H1 (cell line): ENCODE measurements around the gene ME3. TPM values are rescaled to one million over a fixed set of nuclear protein-coding genes. Genes with fewer than 3 reads are reported as not detected.

Source experiments
- BACH1 ChIP-seq: IDR thresholded peaks from 2 replicates; pipeline ENCODE4 v1.6.1; 2012; ENCODE audit warnings: low read length, improper control_type of control experiment
- KDM5A ChIP-seq: fragments of 200-600 bp; IDR thresholded peaks from 2 replicates; pipeline ENCODE4 v1.7.1; 2012; ENCODE audit warnings: mild to moderate bottlenecking, low read length, inconsistent platforms, mixed read lengths
- polyA plus RNA-seq, 7 experiments: library from polyadenylated mRNA; depleted of rRNA in 3 of 7; stranded (reverse) in 5 of 7; unstranded in 2 of 7; fragments of >200 nt in 5 of 7; fragments of 200-250 nt in 2 of 7; gene quantifications; 1 replicate in 5 of 7; 2 replicates in 1 of 7; 4 replicates in 1 of 7; pipeline versions ENCODE4 v1.2.1 to v1.2.3, GENCODE V29; 2011 to 2013; ENCODE audit warnings: missing spikeins in 2 of 7, mixed read lengths in 2 of 7
- total RNA-seq: library from RNA; stranded (reverse); fragmentation: NEBNext Ultra II Directional; extraction: Animal tissue kit (Norgen Biotek cat#: 25700); gene quantifications from 2 replicates; pipeline ENCODE4 v1.2.1, GENCODE V29; 2021
- TF ChIP-seq, protein P1 (sequence below): fragments of 300-600 bp; sonication (generic); IDR thresholded peaks from 2 replicates; pipeline ENCODE4 v1.7.1; 2012; ENCODE audit warnings: low read length, moderate library complexity, mild to moderate bottlenecking, inconsistent platforms; ENCODE audit not compliant: insufficient replicate concordance
- TF ChIP-seq, protein P2 (sequence below): IDR thresholded peaks from 2 replicates; pipeline ENCODE4 v1.6.1; 2011; ENCODE audit warnings: low read length, improper control_type of control experiment

Gene ME3
- total and polyA plus RNA-seq, 2 of the 8 experiments (the other 6 are each of a cell fraction or from before 2014, with no cell fraction given) = 1.5 to 2.8 TPM

DNA sequence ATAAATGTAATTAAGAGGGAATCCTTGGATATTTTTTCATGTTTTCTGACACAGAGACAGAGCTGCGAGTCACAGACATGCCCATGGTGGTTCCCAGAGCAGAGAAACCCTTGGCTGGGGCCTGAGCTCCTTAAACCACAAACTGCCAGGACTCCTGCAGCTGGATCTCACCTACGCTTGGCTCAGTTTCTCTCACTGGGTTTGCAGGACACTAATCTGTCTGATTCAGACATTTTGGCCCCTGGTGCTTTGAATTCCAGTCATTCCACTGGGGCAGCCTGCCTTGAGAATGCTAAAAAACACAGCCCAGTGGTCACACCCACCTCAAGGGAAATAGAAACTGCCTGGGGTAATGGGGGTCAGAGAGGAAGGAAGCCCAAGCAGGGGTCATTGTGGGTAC is 175.1 kb downstream of the ME3 start (continued):
- TF ChIP-seq, protein P1, sequence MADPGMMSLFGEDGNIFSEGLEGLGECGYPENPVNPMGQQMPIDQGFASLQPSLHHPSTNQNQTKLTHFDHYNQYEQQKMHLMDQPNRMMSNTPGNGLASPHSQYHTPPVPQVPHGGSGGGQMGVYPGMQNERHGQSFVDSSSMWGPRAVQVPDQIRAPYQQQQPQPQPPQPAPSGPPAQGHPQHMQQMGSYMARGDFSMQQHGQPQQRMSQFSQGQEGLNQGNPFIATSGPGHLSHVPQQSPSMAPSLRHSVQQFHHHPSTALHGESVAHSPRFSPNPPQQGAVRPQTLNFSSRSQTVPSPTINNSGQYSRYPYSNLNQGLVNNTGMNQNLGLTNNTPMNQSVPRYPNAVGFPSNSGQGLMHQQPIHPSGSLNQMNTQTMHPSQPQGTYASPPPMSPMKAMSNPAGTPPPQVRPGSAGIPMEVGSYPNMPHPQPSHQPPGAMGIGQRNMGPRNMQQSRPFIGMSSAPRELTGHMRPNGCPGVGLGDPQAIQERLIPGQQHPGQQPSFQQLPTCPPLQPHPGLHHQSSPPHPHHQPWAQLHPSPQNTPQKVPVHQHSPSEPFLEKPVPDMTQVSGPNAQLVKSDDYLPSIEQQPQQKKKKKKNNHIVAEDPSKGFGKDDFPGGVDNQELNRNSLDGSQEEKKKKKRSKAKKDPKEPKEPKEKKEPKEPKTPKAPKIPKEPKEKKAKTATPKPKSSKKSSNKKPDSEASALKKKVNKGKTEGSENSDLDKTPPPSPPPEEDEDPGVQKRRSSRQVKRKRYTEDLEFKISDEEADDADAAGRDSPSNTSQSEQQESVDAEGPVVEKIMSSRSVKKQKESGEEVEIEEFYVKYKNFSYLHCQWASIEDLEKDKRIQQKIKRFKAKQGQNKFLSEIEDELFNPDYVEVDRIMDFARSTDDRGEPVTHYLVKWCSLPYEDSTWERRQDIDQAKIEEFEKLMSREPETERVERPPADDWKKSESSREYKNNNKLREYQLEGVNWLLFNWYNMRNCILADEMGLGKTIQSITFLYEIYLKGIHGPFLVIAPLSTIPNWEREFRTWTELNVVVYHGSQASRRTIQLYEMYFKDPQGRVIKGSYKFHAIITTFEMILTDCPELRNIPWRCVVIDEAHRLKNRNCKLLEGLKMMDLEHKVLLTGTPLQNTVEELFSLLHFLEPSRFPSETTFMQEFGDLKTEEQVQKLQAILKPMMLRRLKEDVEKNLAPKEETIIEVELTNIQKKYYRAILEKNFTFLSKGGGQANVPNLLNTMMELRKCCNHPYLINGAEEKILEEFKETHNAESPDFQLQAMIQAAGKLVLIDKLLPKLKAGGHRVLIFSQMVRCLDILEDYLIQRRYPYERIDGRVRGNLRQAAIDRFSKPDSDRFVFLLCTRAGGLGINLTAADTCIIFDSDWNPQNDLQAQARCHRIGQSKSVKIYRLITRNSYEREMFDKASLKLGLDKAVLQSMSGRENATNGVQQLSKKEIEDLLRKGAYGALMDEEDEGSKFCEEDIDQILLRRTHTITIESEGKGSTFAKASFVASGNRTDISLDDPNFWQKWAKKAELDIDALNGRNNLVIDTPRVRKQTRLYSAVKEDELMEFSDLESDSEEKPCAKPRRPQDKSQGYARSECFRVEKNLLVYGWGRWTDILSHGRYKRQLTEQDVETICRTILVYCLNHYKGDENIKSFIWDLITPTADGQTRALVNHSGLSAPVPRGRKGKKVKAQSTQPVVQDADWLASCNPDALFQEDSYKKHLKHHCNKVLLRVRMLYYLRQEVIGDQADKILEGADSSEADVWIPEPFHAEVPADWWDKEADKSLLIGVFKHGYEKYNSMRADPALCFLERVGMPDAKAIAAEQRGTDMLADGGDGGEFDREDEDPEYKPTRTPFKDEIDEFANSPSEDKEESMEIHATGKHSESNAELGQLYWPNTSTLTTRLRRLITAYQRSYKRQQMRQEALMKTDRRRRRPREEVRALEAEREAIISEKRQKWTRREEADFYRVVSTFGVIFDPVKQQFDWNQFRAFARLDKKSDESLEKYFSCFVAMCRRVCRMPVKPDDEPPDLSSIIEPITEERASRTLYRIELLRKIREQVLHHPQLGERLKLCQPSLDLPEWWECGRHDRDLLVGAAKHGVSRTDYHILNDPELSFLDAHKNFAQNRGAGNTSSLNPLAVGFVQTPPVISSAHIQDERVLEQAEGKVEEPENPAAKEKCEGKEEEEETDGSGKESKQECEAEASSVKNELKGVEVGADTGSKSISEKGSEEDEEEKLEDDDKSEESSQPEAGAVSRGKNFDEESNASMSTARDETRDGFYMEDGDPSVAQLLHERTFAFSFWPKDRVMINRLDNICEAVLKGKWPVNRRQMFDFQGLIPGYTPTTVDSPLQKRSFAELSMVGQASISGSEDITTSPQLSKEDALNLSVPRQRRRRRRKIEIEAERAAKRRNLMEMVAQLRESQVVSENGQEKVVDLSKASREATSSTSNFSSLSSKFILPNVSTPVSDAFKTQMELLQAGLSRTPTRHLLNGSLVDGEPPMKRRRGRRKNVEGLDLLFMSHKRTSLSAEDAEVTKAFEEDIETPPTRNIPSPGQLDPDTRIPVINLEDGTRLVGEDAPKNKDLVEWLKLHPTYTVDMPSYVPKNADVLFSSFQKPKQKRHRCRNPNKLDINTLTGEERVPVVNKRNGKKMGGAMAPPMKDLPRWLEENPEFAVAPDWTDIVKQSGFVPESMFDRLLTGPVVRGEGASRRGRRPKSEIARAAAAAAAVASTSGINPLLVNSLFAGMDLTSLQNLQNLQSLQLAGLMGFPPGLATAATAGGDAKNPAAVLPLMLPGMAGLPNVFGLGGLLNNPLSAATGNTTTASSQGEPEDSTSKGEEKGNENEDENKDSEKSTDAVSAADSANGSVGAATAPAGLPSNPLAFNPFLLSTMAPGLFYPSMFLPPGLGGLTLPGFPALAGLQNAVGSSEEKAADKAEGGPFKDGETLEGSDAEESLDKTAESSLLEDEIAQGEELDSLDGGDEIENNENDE = no peak
- TF ChIP-seq BACH1 (no peak), KDM5A (no peak)
- TF ChIP-seq, protein P2, sequence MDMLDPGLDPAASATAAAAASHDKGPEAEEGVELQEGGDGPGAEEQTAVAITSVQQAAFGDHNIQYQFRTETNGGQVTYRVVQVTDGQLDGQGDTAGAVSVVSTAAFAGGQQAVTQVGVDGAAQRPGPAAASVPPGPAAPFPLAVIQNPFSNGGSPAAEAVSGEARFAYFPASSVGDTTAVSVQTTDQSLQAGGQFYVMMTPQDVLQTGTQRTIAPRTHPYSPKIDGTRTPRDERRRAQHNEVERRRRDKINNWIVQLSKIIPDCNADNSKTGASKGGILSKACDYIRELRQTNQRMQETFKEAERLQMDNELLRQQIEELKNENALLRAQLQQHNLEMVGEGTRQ = no peak
